Measurements from ENCODE around the gene STXBP5L. TPM values are rescaled to one million over a fixed set of nuclear protein-coding genes. Genes with fewer than 3 reads are reported as not detected.

The STXBP5L gene
- total RNA-seq, 1 donor from 2014 or later: 3.0 TPM

- no peaks in the 10 kb centered on the region for H3K36me3 Mint-ChIP-seq (ENCODE audit: low read depth)
- peak overlapping the region; percentile 94 for H3K4me3 Mint-ChIP-seq
- TF ChIP-seq CTCF (conservative IDR thresholded peaks at IDR 0.05): no peak
- peaks cover 23% of the 10 kb centered on the region for H3K4me1 Mint-ChIP-seq
- DNase-seq (ENCODE audit: low read depth, low spot score): no peak
- no peaks in the 10 kb centered on the region for H3K9me3 Mint-ChIP-seq
- peaks cover 67% of the 10 kb centered on the region for H3K27me3 Mint-ChIP-seq (ENCODE audit: low read depth)
- no peak overlapping the region for H3K27ac Mint-ChIP-seq (ENCODE audit: unreplicated experiment)
These were observed 993 bp downstream of the STXBP5L start for GRCh38 chr3:120908795-120909601.

GRCh38 chr3:120909602-120909878 lies 1.5 kb downstream of the STXBP5L start:
- peaks cover 63% of the 10 kb centered on the region for H3K27me3 Mint-ChIP-seq (ENCODE audit: low read depth)
- H3K9me3 Mint-ChIP-seq: no peaks in the 10 kb centered on the region
- peak; percentile 2 for DNase-seq (ENCODE audit: low read depth, low spot score)
- TF ChIP-seq CTCF (conservative IDR thresholded peaks at IDR 0.05): no peak
- H3K4me3 Mint-ChIP-seq: peak overlapping the region; percentile 94
- H3K4me1 Mint-ChIP-seq: peaks cover 23% of the 10 kb centered on the region
- no peaks in the 10 kb centered on the region for H3K36me3 Mint-ChIP-seq (ENCODE audit: low read depth)
- H3K27ac Mint-ChIP-seq (ENCODE audit: unreplicated experiment): no peak overlapping the region

GRCh38 chr3:120926146-120926545 lies 18.1 kb downstream of the STXBP5L start:
- peaks cover 2% of the 10 kb centered on the region for H3K9me3 Mint-ChIP-seq
- no peak for DNase-seq (ENCODE audit: low read depth, low spot score)
- no peak overlapping the region for H3K27ac Mint-ChIP-seq (ENCODE audit: unreplicated experiment)
- H3K36me3 Mint-ChIP-seq (ENCODE audit: low read depth): peaks cover 17% of the 10 kb centered on the region
- TF ChIP-seq CTCF (conservative IDR thresholded peaks at IDR 0.05): no peak
- no peak overlapping the region for H3K4me3 Mint-ChIP-seq
- H3K27me3 Mint-ChIP-seq (ENCODE audit: low read depth): no peaks in the 10 kb centered on the region
- no peaks in the 10 kb centered on the region for H3K4me1 Mint-ChIP-seq

- Mint-ChIP-seq H3K27ac (ENCODE audit: unreplicated experiment) (no peak overlapping the region), H3K27me3 (ENCODE audit: low read depth) (no peaks in the 10 kb centered on the region), H3K36me3 (ENCODE audit: low read depth) (peaks cover 16% of the 10 kb centered on the region), H3K4me1 (no peaks in the 10 kb centered on the region), H3K4me3 (no peak overlapping the region), H3K9me3 (peaks cover 2% of the 10 kb centered on the region)
- DNase-seq (ENCODE audit: low read depth, low spot score): no peak
- no peak for TF ChIP-seq CTCF (conservative IDR thresholded peaks at IDR 0.05)
These were observed 21.0 kb downstream of the STXBP5L start for GRCh38 chr3:120928991-120929390.

- Mint-ChIP-seq H3K27ac (ENCODE audit: unreplicated experiment) (no peak overlapping the region), H3K36me3 (ENCODE audit: low read depth) (peaks cover 8% of the 10 kb centered on the region), H3K27me3 (ENCODE audit: low read depth) (no peaks in the 10 kb centered on the region), H3K4me1 (no peaks in the 10 kb centered on the region), H3K9me3 (peaks cover 2% of the 10 kb centered on the region), H3K4me3 (no peak overlapping the region)
- DNase-seq (ENCODE audit: low read depth, low spot score): no peak
- TF ChIP-seq CTCF (conservative IDR thresholded peaks at IDR 0.05): no peak
These were observed 23.6 kb downstream of the STXBP5L start for GRCh38 chr3:120931593-120931992.
